HG03378 (cell line): Measurements from ENCODE around the gene DIS3L2.
"Not testable (repeated sequence)": the region's sequence is repeated elsewhere in the genome, so short reads cannot be mapped to it uniquely, and the experiment has no call there.

Experiments
- ATAC-seq: cut with Tn5 transposase; IDR thresholded peaks from one replicate; pipeline ENCODE4 v1.9.1; 2021; ENCODE audit warnings: mild to moderate bottlenecking, moderate library complexity; ENCODE audit not compliant: unreplicated experiment

The DIS3L2 gene

DNA sequence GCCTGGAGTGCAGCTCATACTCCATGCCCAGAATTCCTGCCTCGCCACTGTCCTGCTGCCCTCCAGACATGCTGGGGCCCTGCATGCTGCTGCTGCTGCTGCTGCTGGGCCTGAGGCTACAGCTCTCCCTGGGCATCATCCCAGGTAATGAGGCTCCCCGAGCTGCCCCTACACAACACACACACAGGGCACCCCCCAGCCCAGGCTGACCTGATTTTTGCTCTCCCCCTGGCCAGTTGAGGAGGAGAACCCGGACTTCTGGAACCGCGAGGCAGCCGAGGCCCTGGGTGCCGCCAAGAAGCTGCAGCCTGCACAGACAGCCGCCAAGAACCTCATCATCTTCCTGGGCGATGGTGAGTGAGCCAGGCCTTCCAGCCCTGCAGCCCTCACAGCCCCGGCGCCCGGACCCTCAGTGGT, 417.2 kb downstream of the DIS3L2 start, which contains the start of gene ALPP:
Gene ALPP (plus strand): TSS at position 17 of the 417 bp plus-strand sequence. CDS start 52 bp downstream, at position 69.
- not testable (repeated sequence) for ATAC-seq

DNA sequence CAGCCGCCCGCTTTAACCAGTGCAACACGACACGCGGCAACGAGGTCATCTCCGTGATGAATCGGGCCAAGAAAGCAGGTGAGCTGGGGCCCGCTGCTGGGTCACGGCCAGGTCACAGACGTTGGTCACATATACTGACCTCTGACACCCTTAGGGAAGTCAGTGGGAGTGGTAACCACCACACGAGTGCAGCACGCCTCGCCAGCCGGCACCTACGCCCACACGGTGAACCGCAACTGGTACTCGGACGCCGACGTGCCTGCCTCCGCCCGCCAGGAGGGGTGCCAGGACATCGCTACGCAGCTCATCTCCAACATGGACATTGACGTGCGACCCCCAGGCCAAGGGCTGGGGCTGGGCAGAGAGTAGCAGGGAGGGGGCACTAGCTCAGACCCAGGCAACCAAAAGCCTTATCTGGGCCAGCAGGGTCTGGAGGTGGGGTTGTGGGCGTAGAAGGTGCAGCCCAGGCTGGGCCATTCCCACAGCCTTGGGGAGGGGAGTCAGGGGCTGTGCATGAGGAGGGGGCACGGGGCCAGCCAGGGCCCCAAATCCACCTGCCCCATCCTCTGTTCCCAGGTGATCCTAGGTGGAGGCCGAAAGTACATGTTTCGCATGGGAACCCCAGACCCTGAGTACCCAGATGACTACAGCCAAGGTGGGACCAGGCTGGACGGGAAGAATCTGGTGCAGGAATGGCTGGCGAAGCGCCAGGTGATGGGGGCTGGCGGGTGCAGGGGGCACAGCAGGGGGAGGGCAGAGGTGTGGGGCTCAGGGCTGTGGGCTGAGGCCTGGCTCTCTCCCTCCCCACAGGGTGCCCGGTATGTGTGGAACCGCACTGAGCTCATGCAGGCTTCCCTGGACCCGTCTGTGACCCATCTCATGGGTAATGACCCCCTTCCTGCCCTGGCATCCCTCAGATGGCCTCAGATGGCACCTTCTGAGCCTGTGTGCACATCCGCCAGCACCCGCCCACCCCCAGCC, 418.4 kb downstream of the DIS3L2 start:
- ATAC-seq, result not testable (repeated sequence)

- not testable (repeated sequence) for ATAC-seq
Measured at GRCh38 chr2:232381204-232382031, 419.9 kb downstream of the DIS3L2 start.

DNA sequence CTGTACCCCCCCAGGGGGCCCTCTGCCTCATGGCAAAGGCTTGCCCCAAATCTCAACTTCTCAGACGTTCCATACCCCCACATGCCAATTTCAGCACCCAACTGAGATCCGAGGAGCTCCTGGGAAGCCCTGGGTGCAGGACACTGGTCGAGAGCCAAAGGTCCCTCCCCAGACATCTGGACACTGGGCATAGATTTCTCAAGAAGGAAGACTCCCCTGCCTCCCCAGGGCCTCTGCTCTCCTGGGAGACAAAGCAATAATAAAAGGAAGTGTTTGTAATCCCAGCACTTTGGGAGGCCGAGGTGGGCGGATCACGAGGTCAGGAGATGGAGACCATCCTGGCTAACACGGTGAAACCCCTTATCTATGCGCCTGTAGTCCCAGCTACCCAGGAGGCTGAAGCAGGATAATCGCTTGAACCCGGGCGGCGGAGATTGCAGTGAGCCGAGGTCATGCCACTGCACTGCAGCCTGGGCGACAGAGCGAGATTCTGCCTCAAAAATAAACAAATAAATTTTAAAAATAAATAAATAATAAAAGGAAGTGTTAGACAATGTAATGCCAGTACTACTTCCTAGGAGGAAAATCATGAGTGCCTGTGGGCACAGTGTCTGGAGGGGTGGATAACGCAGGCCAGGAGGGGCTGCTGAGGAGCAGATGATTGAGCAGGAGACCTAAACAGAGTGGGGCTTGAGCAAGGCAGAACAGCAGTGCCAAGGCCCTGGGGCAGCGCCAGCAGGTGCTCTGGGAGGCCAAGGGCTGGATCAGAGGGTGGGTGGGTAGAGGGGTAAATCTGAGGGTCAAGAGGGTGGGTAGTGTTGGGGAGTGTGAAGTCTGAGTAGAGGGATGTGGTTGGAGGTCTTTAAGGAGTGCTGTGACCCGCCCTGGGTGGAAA, 421.1 kb downstream of the DIS3L2 start:
- ATAC-seq, result no peak

DNA sequence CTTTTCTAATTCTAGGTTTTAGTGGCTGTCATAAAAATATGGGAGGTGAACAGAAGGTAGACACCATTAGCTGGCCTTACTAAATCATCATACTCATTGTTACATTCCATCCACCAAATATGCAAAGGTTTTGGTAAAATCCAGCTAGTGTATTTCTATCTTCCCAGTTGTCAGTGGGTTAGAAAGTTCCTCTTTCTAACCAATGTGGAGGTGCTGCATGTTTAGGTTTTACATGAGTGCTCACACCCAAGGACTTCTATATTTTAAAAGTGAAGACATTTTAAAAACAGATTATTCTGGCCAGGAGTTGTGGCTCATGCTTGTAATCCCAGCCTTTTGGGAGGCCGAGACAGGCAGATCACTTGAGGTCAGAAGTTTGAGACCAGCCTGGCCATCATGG, 423.0 kb downstream of the DIS3L2 start:
- no peak for ATAC-seq

DNA sequence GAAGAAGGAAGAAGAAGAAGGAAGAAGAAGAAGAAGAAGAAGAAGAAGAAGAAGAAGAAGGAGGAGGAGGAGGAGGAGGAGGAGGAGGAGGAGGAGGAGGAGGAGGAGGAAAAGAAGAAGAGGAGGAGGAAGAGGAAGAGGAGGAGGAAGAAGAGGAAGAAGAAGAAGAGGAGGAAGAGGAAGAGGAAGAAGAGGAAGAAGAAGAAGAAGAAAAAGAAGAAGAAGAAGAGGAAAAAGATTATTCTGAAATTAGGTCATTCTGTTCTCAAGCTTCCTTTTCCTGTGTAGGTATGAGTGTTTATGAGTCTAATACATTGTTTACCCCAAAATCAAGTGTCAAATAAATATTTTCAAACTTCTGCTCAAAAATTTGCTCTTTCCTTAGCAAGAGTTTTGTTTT, 423.5 kb downstream of the DIS3L2 start:
- ATAC-seq, result not testable (repeated sequence)

- ATAC-seq, result no peak
Measured at GRCh38 chr2:232385660-232386489, 424.4 kb downstream of the DIS3L2 start.

DNA sequence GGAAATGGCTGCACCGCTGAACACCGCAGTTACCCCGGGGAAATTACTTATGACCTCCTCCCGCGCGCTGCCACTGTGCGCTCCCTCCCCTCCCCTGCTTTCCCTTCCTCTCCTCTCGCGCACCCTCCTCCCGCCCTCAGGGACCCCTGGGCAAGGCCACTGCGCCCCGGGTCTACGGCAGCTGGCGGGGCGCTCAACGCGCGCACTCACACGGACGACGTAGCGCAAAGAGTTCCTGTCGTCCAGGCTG, 424.9 kb downstream of the DIS3L2 start:
- no peak for ATAC-seq
